ENCODE measurements around the gene ADCY9. TPM values are rescaled to one million over a fixed set of nuclear protein-coding genes. Genes with fewer than 3 reads are reported as not detected.
A peak's percentile ranks its signal among the peaks of the same experiment; 100 is the strongest.

Gene ADCY9
- polyA plus RNA-seq, 2 of the 4 experiments (the other 2 are of a cell fraction): 6.2 to 7.6 TPM

- Histone ChIP-seq H3K4me3 (no peak overlapping the region), H3K27ac (no peak overlapping the region), H3K9me3 (no peaks in the 10 kb centered on the region), H3K4me1 (no peaks in the 10 kb centered on the region), H3K4me2 (no peak overlapping the region)
- ChIA-PET POLR2A (no interaction called here), CTCF (interaction anchor here (0.7 to 5.4 kb wide), 6 partner anchors 15 to 300 kb away, joined by 3 to 31 read pairs (median 4); no protein-coding TSS in a partner anchor)
- FAIRE-seq (no peak), DNase-seq (ENCODE audit: low read depth in 1 of 2, low spot score in 1 of 2) (no peak), ATAC-seq (no peak)
- TF ChIP-seq SMC3 (IDR thresholded peaks at IDR 0.05): no peak
- no peak for TF ChIP-seq KDM1A (IDR thresholded peaks at IDR 0.05; ENCODE audit: low read depth)
- TF ChIP-seq BCL3 (IDR thresholded peaks at IDR 0.05): no peak
- TF ChIP-seq ZSCAN20 (CRISPR knock-in tag; IDR thresholded peaks at IDR 0.05): no peak
- TF ChIP-seq MAZ (IDR thresholded peaks at IDR 0.05; ENCODE audit: borderline replicate concordance, low read depth, low read length): no peak
- no peak for TF ChIP-seq GATA3 (IDR thresholded peaks at IDR 0.05; ENCODE audit: borderline replicate concordance)
- TF ChIP-seq FOXS1 (CRISPR knock-in tag; IDR thresholded peaks at IDR 0.05): no peak
- no peak for TF ChIP-seq NFE2L2 (conservative IDR thresholded peaks at IDR 0.05; ENCODE audit: low read length)
- TF ChIP-seq POLR2AphosphoS2 (conservative IDR thresholded peaks at IDR 0.05; ENCODE audit: low read length): no peak
- TF ChIP-seq HOXA7 (CRISPR knock-in tag; IDR thresholded peaks at IDR 0.05): no peak
- no peak for TF ChIP-seq FOSL2 (IDR thresholded peaks at IDR 0.05)
- TF ChIP-seq FOSL2 (CRISPR knock-in tag; IDR thresholded peaks at IDR 0.05): no peak
- no peak for TF ChIP-seq RNF2 (IDR thresholded peaks at IDR 0.05; ENCODE audit: borderline replicate concordance, low read depth)
- TF ChIP-seq CHD4 (IDR thresholded peaks at IDR 0.05; ENCODE audit: borderline replicate concordance): no peak
- TF ChIP-seq RCOR1 (IDR thresholded peaks at IDR 0.05; ENCODE audit: low read depth, low read length): no peak
- no peak for TF ChIP-seq ESRRA (IDR thresholded peaks at IDR 0.05; ENCODE audit: borderline replicate concordance, low read length)
- TF ChIP-seq JUNB (IDR thresholded peaks at IDR 0.05): no peak
- no peak for TF ChIP-seq ELK1 (IDR thresholded peaks at IDR 0.05; ENCODE audit: low read depth, low read length)
- no peak for TF ChIP-seq HDAC2 (IDR thresholded peaks at IDR 0.05)
- TF ChIP-seq BHLHE40 (IDR thresholded peaks at IDR 0.05; ENCODE audit: low read depth, low read length): no peak
- TF ChIP-seq PHF8 (IDR thresholded peaks at IDR 0.05; ENCODE audit: borderline replicate concordance, low read depth): no peak
- WGBS (ENCODE audit: missing lambda C conversion rate): 93% methylated on average over 24 of the region's 24 CpGs
Measured at GRCh38 chr16:3953728-3954410, 162.4 kb downstream of the ADCY9 start.

GRCh38 chr16:3952737-3953131 lies 163.5 kb downstream of the ADCY9 start:
- Histone ChIP-seq H3K4me3 (no peak overlapping the region), H3K9me3 (no peaks in the 10 kb centered on the region), H3K4me1 (no peaks in the 10 kb centered on the region), H3K4me2 (no peak overlapping the region), H3K27ac (no peak overlapping the region)
- FAIRE-seq (no peak), ATAC-seq (peak in 1 of 2 experiments; percentile 29; a peak in 1 of 6 replicates), DNase-seq (ENCODE audit: low read depth in 1 of 2, low spot score in 1 of 2) (no peak)
- CTCF ChIA-PET: interaction anchor here (0.5 to 5.4 kb wide), 7 partner anchors 9 to 450 kb away, joined by 3 to 31 read pairs (median 4); no protein-coding TSS in a partner anchor
- whole genome bisulfite sequencing (ENCODE audit: missing lambda C conversion rate): 55% methylated on average over 9 of the region's 9 CpGs
- POLR2A ChIA-PET: no interaction called here
- TF ChIP-seq ELK1 (IDR thresholded peaks at IDR 0.05; ENCODE audit: low read depth, low read length) (no peak), PHF8 (IDR thresholded peaks at IDR 0.05; ENCODE audit: borderline replicate concordance, low read depth) (no peak), RCOR1 (IDR thresholded peaks at IDR 0.05; ENCODE audit: low read depth, low read length) (no peak), BHLHE40 (IDR thresholded peaks at IDR 0.05; ENCODE audit: low read depth, low read length) (no peak), NFE2L2 (conservative IDR thresholded peaks at IDR 0.05; ENCODE audit: low read length) (no peak), CBX8 (IDR thresholded peaks at IDR 0.05) (no peak), USF2 (IDR thresholded peaks at IDR 0.05) (no peak), CTCF (IDR thresholded peaks at IDR 0.05) (no peak), JUNB (IDR thresholded peaks at IDR 0.05) (no peak), NR3C1 (IDR thresholded peaks at IDR 0.05) (no peak), FOSB (CRISPR knock-in tag; IDR thresholded peaks at IDR 0.05) (no peak), TFCP2L1 (CRISPR knock-in tag; IDR thresholded peaks at IDR 0.05) (no peak), ESRRA (IDR thresholded peaks at IDR 0.05; ENCODE audit: borderline replicate concordance, low read length) (no peak), EP300 (IDR thresholded peaks at IDR 0.05) (no peak), EHMT2 (IDR thresholded peaks at IDR 0.05; ENCODE audit: low read depth) (no peak), ZSCAN20 (CRISPR knock-in tag; IDR thresholded peaks at IDR 0.05) (no peak), CEBPB (IDR thresholded peaks at IDR 0.05) (no peak), ZC3H11A (IDR thresholded peaks at IDR 0.05) (no peak), MYC (IDR thresholded peaks at IDR 0.05; ENCODE audit: borderline replicate concordance, low read length) (no peak)

Data from A549 (cell line).